Retinal pigment epithelial cell (primary cell): ENCODE data around the gene RBMS1.

Experiments
- DNase-seq: peaks from one replicate; pipeline ENCODE4 v3.0.0-alpha.2; 2010; ENCODE audit warnings: low read depth
- H3K4me3 ChIP-seq: 2 replicates; pipeline ENCODE4 v1.5.1; 2011; ENCODE audit warnings: mild to moderate bottlenecking, low read length, control low read depth, moderate library complexity
- TF ChIP-seq, protein P1 (sequence below): conservative IDR thresholded peaks from 2 replicates; pipeline ENCODE4 v1.5.1; 2011; ENCODE audit warnings: low read depth, low read length, control low read depth, inconsistent platforms

Gene RBMS1

DNA sequence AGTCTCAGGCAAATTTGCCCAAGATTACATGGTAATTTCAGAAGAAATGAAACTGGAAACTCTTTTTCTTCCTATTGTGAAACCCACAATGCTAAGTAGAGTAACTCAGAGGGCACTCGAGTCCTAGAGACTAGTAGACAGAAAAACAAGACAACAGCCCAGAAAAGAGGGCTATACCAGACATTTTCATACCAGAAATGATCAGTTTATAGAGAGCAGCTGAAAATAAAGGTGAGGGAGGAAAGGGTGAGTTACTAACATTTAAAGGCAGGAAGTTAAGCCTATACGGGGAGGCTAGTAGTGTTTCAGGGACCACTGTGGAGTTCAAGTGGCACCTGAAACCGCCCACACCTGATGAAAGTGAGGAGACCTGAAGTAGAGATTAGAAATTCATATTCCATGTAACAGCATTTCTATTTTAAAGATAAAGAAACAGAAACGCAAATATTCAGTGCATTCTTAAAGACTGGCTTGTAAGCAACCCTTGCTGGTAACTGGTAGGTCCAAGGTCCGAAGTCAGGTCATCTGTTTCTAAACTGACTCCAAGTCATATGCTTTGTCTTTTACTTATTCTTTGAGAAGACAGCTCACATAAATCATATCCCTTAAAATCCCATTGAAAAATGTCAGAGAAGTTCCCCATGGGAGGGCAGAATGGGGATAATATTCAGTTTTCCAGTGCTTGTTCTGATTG is 148.4 kb downstream of the RBMS1 start:
- TF ChIP-seq, protein P1, sequence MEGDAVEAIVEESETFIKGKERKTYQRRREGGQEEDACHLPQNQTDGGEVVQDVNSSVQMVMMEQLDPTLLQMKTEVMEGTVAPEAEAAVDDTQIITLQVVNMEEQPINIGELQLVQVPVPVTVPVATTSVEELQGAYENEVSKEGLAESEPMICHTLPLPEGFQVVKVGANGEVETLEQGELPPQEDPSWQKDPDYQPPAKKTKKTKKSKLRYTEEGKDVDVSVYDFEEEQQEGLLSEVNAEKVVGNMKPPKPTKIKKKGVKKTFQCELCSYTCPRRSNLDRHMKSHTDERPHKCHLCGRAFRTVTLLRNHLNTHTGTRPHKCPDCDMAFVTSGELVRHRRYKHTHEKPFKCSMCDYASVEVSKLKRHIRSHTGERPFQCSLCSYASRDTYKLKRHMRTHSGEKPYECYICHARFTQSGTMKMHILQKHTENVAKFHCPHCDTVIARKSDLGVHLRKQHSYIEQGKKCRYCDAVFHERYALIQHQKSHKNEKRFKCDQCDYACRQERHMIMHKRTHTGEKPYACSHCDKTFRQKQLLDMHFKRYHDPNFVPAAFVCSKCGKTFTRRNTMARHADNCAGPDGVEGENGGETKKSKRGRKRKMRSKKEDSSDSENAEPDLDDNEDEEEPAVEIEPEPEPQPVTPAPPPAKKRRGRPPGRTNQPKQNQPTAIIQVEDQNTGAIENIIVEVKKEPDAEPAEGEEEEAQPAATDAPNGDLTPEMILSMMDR: no peak
- H3K4me3 ChIP-seq: no peak overlapping the region
- DNase-seq: no peak

- TF ChIP-seq, protein P1: no peak
- H3K4me3 ChIP-seq: no peak overlapping the region
- peak; percentile 47 for DNase-seq
These were observed 150.2 kb downstream of the RBMS1 start for GRCh38 chr2:160343404-160343803.

DNA sequence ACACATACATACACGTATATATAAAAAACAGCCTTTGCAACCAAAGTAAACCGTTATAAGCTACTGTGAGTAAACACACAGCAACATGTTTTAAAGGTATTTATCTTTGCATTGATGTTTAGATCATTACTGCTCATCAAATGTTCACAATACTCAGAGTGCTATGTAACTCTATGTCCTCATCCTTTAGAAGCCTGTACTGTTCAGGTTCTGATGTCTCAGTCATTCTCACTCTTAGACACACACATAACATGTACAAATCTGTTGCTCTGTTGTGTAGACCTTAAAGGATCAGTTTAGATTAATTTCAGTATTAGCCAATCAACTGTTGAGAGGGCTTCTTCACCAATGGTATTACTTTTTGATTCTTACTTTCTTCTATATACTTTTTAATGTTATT is 153.9 kb downstream of the RBMS1 start:
- DNase-seq: no peak
- H3K4me3 ChIP-seq: no peak overlapping the region
- TF ChIP-seq, protein P1: no peak

- peak; percentile 66 for DNase-seq
- H3K4me3 ChIP-seq: no peak overlapping the region
- TF ChIP-seq, protein P1: no peak
These were observed 154.5 kb downstream of the RBMS1 start for GRCh38 chr2:160338901-160339685.

- no peak overlapping the region for H3K4me3 ChIP-seq
- no peak for DNase-seq
- TF ChIP-seq, protein P1: no peak
These were observed 155.9 kb downstream of the RBMS1 start for GRCh38 chr2:160337728-160338127.

DNA sequence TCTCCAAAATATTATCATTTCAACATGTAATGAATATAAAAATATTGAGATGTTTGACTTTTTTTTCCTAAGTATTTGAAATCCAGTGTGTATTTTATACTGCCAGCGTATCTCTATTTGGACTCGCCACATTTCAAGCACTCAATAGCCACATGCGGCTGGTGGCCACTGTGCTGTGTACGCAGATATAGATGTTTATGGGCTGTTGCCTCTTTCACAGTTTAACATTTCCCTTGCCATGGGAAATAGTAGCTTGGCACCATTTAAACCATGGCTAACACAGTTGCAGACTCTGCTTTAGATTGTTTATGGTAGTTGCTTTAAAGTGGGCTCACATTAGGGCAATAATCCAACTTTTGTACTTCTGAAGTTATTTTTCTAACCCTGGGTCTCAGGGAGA is 157.0 kb downstream of the RBMS1 start:
- H3K4me3 ChIP-seq: no peak overlapping the region
- DNase-seq: no peak
- TF ChIP-seq, protein P1: no peak

DNA sequence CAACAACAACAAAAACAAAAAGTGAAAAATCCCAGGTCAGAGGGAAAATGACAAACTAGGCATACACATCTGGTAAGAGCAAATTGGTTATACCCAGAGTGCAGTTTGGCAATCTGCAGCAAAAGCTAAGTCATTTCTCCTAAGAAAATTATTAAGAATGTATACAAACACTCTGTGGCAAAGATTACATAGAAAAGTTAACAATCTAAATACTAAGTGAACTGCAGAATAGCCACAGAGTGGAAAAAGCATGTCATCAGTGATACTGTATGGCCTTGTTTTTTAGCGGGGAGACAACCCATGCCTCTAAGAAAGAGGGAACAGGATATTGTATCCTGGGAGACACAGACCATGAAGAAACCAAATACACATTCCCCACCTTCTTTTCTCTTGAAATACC is 157.5 kb downstream of the RBMS1 start:
- H3K4me3 ChIP-seq: no peak overlapping the region
- TF ChIP-seq, protein P1: no peak
- DNase-seq: no peak
